IPS-NIHi7 (cell line): ENCODE measurements around the gene BNIP1.
A peak's percentile ranks its signal among the peaks of the same experiment; 100 is the strongest.
"Not testable (repeated sequence)": the region's sequence is repeated elsewhere in the genome, so short reads cannot be mapped to it uniquely, and the experiment has no call there.

Experiments used
- DNase-seq: peaks from one replicate; pipeline ENCODE4 v3.0.0; 2012; ENCODE audit warnings: mixed read lengths; ENCODE audit errors: extremely low spot score

BNIP1 gene, protein sequence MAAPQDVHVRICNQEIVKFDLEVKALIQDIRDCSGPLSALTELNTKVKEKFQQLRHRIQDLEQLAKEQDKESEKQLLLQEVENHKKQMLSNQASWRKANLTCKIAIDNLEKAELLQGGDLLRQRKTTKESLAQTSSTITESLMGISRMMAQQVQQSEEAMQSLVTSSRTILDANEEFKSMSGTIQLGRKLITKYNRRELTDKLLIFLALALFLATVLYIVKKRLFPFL

DNA sequence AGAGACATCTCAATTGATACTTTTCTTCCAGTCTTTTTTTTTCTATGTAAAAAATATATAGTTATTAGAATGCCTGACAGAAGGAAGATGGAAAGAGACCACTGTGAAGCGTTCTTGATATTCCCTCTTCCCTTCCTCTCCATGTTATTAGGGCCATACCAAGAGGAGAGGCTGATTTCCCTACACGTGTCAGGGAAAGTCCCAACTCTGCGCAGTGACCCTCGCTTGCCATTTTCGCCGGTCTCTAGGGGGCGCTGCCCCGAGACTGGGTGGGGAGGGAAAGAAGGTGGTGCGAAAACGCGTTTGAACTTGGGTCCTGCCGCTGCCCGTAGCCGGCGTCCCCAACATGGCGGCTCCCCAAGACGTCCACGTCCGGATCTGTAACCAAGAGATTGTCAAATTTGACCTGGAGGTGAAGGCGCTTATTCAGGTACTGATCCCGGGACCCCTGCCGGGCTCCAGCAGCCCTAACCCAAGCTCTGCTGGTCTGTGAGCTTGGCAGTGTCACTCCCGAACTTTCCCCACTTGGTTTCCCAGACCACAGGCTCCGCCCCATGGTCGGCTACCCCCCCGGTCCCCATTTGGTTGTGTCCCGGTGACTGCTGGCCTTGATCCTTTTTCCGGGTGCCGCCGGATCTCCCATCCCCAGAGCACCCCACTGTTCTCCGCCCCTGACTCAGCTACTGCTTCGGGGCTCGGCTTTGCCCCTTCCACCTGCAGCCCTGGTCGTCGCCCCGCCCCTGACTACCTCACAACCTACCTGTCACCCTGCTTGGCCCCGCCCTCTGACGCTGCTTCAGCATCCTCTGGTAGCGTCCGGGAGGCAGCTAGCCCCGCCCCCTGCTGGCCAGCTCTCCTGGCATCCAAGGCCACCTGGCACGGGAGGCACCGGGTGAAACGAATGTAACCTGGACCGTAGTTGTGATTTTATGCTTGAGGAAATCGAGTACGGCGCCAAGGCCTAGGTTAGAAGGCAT lies at the start of gene BNIP1:
Gene BNIP1, plus strand, starts transcription at position 332 of the 977 bp plus-strand sequence. Its CDS starts 15 bp downstream, at position 347.
- peak; percentile 99 for DNase-seq

DNA sequence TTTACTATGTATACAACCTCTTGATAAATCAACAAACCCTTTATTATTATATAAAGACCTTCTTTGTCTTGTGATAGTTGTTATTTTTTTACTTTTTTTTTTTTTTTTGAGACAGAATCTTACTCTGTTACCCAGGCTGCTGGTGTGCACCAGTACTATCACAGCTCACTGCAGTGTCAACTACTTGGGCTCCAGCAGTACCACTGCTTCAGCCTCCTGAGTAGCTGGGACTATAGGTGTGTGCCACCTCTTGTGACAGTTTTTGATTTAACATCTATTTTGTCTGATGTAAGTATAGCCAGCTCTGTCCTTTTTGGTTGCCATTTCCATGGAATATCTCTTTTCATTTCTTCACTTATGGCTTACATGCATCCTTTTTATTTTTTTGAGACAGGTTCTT lies 45.5 kb upstream of the BNIP1 start:
- no peak for DNase-seq

DNA sequence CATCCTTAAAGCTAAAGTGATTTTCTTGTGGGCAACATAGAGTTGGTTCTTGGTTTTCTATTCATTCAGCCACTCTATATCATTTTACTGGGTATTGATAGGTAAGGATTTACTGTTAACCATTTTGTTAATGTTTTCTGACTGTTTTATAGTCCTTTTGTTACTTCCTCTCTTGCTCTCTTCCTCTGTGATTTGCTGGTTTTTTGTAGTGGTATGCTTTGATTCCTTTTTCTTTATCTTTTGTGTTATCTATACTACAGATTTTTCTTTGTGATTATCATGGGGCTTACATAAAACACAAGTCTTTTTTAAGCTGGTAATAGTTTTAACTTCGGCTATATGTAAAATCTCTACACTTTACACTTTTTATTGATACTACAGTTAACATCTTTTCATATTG lies 44.9 kb upstream of the BNIP1 start:
- no peak for DNase-seq

DNA sequence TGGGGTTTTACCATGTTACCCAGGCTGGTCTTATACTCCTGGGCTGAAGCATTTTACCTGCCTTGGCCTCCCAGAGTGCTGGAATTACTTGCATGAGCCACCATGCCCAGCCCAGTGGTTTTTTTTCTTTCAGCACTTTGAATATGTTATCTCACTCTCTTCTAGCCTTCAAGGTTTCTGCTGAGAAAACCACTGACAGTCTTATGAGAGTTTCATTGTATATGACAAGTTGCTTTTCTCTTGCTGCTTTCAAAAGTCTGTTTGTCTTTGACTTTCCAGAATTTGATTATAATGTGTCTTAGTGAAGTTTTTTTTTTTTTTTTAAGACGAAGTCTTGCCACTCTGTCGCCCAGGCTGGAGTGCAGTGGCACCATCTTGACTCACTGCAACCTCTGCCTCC lies 43.1 kb upstream of the BNIP1 start:
- no peak for DNase-seq

DNA sequence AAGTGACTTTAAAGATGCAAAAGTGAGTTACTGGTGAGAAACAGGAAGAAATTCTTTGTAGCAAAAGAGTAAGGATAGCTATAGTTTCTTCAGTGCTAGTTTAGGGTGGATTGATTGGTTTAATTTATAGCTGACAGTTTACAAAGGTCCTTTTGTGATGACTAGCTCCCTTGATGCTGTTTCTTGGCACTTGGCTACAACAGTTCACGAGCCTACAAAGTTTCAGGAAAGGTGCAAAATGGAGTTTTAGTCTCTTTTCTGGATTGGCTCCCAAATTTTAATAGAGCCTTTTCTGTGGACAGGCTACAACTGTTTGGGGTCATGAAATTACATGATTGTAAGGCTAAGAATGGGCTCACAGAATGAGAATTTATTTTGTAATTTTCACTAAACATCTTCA lies 40.9 kb upstream of the BNIP1 start:
- no peak for DNase-seq

DNA sequence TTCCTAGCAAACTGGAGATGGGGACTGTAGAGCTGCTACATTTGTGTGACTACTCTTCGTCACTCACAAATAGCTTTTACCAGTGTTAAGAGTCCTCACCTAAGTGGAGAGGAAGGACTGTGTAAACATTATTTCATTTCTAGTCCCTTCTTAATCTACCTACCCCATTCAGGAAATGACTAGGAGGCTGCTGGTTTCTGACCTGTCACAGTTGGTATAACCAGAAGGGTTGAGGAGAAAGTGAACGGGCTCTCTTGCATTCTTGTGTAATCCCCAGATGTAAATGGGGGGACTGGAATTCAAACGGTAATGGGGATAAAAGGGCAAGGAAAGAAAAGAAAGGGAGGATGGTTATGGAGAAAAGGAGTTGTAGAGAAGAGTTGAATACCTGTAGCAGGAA lies 35.4 kb upstream of the BNIP1 start:
- no peak for DNase-seq

DNA sequence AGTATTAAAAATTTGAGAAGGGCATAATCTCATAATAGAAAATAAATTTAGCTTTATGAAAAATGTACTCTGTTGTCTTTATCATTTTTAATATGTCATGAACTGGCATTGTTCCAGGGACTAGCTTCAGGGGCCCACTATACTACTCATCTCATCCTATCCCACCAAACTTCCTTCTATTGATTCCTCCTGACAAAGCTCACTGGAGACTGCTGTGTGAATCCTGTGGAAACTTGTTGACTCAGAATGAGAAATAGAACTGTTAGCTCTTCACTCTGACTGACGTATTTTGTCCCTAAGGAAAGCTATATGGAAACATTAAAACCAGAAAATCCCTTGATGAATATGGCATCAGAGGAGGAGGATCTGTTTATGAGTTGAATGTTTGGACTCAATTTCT lies 29.8 kb upstream of the BNIP1 start:
- DNase-seq = no peak

DNA sequence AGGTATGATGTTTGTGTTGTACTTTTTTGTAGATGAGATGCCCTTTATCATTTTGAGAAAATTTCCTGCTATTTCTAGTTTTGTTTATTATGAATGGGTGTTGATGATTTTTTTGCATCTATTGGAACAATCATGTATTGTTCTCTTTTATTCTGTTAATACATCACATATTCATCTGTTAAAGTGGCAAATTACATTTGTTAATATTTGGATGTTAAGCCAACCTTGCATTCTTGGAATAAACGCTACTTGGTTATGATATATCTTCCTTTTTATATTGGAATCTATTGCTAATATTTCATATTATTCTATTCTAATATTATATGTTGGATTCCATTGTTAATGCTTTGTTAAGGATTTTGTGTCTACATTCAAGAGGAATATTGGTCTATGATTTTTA lies 24.6 kb upstream of the BNIP1 start:
- DNase-seq = no peak

DNA sequence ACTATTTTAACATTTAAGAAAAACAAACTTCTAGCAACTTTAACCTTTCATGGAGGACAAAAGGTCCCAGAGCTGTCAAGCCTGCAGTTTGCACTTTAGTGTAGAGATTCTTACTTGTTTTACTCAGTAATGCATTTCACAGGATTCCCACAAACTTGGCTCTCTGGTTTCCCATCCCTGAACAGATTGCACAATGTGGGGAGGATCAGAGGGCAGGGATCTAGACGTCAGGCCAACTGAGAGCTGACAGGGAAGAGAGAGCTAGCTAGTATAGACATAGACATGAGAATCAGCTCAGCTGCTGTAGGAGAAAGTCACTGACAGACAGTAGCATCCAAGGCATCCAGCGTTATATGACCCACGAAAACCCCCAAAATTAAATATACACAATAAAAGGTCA lies 20.9 kb upstream of the BNIP1 start:
- DNase-seq = no peak

DNA sequence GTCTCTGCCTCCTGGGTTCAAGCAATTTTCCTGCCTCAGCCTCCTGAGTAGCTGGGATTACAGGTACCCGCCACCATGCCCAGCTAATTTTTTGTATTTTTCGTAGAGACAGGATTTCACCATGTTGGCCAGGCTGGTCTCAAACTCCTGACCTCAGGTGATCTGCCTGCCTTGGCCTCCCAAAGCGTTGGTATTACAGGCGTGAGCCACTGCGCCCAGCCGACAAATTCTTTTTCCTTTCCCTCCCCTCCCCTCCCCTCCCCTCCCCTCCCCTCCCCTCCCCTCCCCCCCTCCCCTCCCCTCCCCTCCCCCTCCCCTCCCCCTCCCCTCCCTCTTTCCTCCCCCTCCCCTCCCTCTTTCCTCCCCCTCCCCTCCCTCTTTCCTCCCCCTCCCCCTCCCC lies 12.2 kb upstream of the BNIP1 start:
- not testable (repeated sequence) for DNase-seq

DNA sequence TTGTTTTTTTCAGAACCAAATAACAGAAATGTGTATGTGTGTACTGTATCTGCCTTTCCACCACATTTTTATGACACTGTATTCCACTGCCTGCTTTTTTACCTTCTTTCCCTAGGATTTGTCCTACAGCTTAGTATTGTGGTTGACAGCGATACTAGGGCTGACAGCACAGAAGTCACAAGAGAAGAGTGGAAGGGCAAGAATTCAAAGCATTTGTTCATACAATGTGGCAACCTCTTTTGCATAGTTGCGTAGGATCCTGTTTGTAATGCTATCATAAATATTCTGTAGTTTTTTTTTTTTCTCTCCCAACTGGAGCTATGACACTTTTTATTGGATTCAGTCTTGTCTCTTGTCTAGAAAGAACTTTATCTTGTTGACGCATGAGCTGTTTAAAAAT lies 5.6 kb upstream of the BNIP1 start:
- DNase-seq = no peak

DNA sequence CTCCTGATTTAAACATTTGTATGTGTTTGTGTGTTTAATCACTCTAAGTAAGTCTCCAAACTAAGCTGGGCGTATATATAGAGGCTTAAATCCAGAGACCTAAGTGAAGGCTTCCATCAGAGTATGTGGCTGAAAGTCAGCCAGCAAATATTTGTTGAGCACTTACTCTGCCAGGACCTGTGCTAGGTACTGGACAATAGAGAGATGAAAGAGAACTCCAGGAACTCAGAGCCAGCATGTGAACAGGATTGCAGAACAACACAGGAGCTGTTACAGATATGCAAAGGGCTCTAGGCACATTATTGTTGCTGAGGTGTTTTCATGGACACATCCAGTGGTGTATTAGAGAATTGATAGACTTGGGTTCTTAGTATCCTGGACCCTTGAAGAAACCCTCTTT lies 4.7 kb upstream of the BNIP1 start:
- DNase-seq = no peak

DNA sequence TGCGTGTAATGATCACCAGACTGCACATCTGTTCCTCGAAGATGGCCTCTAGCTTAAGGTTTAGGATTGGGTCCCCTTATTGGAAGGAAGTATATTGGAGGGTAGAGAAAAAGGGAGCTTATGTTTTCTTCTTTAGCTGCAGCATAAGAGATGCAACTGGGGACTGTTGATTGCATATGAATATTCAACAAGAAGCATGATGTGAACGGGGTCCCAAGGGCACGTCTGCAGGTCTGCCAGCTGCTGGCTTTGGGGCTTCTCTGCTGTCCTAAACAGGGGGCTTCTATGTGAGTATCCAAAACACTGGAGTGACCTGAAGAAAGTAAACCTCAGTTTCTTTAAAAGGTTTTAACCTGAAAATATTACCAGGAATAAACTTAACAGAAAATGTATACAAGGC lies 3.6 kb upstream of the BNIP1 start:
- no peak for DNase-seq

DNA sequence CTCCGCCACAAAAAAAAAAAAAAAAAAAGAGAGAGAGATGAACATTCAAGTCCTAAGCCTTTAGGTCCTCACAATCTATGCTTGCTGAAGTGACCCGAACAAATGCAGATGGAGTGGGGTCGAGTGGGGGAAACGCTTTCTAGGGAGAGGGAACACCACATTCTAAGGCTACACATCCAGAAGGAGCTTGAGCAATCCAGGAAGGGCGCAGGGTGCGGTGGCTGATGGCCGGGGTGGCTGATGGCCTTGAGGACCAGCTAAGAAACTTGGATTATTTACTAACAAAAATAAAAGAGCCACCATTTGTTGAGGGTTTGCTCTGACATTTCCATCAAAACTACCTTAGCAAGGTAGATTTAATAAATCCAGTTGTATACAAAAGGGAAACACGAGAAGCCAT lies 764 bp upstream of the BNIP1 start:
- no peak for DNase-seq

DNA sequence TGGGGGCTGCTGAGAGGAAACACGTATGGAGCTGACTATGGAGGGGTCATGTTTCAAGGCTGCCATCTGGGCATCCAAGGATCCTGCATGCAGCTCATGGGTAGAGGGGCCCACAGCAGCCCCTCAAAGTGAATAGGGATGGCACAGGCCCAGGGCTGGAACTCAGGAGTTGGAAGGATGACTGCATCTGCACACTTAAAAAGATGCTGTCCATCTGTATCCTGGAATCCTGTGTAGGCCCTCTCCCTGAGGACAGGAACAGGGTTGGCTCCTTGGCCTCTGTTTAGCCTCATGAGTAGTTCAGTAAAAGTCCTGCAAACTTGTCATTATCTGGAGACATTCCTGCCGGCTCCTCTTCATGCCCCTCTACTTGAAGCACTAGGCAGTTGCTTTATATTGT lies 4.0 kb downstream of the BNIP1 start:
- DNase-seq = no peak

DNA sequence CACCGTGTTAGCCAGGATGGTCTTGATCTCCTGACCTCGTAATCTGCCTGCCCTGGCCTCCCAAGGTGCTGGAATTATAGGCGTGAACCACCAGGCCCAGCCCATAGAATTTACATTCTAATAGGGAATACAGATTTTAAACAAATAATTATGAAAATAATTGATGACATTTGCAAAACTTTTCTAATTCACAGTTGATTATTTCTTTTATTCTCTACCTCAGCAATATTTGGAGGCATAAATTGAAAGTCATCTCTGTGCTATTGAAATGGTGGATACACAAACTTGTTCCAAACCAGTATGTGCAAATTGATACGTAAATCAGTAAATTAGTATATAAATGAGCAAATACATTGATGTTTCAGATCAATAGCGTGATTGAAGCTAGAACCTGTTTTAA lies 8.2 kb downstream of the BNIP1 start:
- DNase-seq = no peak

DNA sequence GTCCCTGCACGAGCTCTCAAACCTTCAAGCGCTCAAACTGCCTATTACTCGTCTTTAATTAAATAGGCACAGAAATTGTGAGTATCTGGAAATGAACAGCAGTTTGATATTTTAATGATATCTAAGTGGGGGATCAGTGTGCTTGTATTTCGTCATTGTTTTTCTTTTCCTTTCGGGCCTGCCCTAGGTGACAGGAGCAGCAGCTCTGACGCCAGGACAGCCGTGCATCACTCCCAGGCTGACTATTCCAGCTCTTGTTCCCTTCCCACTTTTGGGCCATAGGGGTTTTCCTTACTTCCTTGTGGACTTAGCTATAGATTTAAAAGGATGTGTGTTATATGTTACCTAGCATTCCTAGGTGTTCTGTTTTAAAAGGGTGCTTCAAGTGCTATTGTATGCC lies 9.5 kb downstream of the BNIP1 start:
- DNase-seq = no peak

DNA sequence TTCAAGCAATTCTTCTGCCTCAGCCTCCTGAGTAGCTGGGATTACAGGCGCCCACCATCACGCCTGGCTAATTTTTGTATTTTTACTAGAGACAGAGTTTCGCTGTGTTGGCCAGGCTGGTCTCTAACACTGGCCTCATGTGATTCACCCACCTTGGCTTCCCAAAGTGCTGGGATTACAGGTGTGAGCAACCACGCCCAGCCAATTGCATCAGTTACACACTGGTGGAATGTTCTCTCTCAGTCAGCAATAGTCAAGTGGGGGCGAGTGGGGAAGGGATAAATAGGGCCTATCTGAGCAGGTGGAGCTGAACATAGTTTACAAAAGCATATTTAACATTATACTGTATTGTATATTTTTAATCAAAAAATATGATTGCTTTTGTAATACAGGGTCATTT lies 10.3 kb downstream of the BNIP1 start:
- not testable (repeated sequence) for DNase-seq

DNA sequence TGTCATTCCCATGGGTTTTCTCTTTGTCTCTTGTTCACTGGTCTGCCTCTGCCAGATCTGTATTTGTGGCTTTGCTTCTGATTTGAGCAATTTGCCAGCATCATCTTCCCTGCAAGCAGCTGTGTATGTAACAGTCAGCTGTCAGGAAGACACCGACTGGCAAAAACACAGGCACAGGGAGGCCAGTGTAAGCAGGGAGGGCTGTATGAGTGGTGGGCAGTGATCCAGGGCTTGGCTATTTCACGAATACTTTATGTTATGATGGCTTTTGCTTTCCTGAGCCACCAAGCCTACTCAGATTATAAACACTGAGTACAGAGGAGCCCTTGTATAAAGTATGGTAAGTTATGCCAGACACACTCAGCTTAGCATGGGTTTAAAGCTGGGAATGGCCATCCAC lies 11.6 kb downstream of the BNIP1 start:
- DNase-seq = no peak

DNA sequence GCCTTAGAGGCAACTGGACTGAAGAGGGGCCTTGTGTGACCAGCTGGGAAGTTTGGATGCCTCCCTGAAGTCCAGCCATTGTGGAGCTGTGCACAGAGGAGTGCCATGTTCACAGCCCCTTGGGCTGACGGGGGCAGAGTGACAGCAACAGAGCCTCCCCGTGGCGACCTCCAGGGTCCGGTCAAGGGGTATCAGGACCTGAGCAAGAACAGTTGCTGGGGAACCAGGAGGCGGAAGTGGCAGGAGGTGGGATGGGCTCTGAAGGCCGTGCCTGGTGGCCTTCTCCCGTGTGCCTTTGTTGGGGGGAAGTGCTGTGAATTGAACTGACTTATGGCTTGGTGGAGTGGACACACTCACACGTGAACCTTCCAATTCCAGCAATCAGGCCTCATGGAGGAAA lies 14.0 kb downstream of the BNIP1 start:
- no peak for DNase-seq

DNA sequence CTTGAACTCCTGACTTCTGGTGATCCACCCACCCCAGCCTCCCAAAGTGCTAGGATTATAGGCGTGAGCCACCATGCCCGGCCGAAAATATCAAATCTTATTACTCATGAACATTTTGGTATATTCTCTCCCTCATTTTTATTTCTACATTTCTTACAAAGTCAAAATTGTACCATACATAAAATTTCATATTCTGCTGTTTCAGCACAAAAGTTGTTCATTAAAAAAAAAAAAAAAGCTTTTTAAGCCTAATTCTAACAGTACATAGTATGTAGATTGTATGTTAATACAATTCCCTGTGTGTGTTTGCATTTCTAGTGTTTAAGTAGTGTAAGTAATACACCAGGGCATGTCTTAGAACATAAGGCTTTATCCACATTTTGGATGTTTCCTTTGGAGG lies 14.9 kb downstream of the BNIP1 start:
- DNase-seq = no peak

DNA sequence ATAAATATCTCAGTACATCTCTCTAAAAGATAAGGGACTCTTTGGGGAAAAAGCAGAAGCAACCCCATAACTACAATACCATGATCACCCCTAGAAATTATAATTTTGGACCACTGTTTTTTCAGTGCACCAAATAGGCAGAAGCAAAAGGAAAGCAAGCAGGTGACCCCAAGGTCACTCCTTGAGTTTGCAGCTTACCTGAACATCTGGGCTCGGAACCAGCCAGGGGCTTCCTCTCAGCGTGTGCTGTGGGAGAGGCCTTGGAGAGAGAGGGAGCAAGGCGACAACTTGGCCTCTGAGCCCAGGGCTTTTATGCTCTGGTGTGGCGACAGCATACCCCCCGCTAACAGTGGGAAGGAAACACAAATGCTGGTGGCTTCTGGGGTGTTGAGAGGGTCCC lies 16.8 kb downstream of the BNIP1 start:
- DNase-seq = no peak

DNA sequence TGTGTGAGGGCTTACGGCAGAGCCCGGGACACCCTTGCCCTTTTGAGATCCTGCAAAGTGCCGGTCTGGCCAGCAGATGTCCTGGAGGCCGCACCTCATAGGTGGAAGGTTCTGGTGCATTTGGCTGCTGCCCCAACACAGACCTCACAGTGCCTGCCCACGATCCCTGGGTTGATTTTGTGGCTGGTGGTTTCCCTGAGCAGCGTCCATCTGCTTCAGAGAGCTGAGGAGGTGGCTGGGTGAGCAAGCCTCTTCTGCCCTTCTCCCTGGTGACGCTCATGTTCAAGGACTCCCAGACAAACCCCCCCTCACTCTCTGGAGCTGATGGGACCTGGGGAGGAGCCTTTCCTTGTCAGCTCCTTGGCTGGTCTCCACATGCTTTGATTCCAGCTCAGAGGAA lies 18.9 kb downstream of the BNIP1 start:
- peak; percentile 20 for DNase-seq
